ENCODE measurements around the gene GCAT.

GRCh38 chr22:37817705-37818408 is 10.1 kb downstream of the GCAT start:
- TF ChIP-seq CTCF (IDR thresholded peaks at IDR 0.05) (peak; percentile 92 to 99 (median 97)), POLR2A (IDR thresholded peaks at IDR 0.05) (no peak)
